Stimulated activated CD8-positive, alpha-beta memory T cell treated with anti-CD3 and anti-CD28 coated beads, Interleukin-15, amount 100 ng/mL, for 1 hour (primary cell): ENCODE measurements around the gene TMEM170B.

ENCODE experiments used
- DNase-seq: peaks from one replicate; pipeline ENCODE4 v3.0.0-alpha.2; 2020; ENCODE audit warnings: low read depth

TMEM170B gene

DNA sequence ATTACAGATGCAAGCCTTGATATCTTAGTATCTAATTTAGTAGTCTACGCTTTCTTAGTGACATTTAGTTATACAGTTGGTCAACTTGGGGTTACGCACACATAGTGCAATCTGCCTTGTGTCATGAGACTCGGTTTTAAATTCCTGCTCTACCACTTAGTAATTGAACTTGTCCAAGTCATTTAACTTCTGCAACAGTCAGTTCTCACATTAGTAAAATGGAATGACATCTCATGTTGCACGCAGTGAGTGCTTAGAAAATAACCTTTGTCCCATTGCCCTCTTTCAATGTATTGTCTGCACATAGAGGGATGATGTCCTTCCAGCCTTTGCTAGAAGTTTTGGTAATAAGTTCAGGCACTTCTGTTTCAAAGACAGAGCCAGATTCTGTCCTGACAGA, 48.6 kb downstream of the TMEM170B start:
- DNase-seq, result no peak

DNA sequence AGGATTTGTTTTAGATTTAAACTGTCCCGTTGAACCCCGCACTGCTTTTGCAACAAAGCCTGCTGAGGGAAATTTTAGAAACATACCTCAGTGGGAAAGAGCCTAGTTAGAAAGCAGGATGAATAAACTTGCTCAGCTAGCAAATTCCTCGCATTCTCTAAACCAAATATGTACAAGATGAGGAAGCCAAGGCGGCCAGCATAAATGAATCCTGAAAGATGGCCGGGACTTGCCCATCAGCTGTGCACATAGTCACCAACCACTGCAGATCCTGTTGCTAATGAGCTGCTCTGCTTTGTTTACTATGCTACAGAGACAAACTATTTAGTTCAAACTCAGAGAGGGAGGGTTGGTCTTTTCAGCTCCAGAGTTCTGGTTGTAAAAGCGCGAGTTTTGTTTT, 49.0 kb downstream of the TMEM170B start:
- no peak for DNase-seq

DNA sequence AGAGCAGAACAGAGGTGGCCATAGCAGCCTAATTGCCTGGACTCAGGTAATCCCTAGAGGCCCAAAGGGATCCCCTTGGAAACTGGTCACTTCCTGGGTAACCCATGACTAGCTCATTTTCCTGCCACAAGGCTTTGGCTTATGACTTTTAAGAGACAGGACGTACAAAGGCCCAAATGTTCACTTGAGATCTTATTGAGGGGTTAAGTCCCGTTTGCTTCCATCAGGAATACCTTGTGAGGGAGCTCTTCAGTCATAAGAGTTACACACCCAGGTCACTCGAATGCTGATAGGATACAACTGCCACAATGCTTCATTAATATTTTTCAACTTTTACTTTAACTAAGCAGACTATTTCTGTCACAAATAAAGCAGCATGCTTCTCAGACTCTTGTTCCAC, 51.7 kb downstream of the TMEM170B start:
- no peak for DNase-seq

DNA sequence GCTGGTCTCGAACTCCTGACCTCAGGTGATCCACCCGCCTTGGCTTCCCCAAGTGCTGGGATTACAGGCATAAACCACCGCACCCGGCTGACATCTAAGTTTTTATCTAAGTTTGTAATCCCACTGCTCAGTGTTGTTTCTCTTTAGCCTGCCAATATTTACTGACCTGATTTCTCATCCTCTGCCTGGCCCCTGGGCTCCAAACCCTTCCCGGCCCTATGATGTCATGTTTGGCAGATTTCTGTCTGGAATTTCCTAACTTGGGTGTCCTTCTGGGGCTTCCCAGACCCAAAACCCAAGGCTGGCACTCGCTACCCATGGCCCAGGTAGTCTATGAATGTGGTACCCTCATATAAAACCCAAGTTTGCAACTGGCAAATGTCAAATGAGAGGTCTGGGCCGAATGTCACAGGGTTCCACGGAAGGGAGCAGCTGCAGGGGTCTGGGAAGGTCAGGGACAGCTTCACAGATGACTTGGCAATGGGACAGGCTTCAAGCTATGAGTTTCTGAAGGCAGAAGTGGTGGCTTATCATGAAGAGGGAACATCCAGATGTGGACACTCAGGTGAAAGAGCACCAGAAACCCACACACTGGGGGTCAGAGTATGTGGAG, 54.9 kb downstream of the TMEM170B start:
- no peak for DNase-seq

DNA sequence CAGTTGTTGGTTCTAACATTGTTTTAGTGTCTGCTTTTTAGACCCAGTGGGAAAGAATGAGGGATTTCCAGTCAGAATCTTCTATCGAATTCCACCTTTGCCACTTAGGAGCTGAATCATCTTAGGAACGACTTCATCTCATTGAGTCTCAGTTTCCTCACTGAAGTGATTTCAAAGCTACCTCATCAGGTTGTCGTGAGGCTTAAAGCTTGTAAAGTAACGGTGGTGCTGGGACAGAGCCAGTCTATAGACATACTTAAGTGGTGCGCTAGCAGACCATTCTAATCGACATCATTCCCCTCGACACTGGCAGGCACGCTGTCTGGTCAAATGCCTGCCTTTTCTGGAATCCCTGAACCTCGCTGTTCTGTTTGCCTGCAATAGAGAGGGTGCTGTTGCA, 55.5 kb downstream of the TMEM170B start:
- no peak for DNase-seq

DNA sequence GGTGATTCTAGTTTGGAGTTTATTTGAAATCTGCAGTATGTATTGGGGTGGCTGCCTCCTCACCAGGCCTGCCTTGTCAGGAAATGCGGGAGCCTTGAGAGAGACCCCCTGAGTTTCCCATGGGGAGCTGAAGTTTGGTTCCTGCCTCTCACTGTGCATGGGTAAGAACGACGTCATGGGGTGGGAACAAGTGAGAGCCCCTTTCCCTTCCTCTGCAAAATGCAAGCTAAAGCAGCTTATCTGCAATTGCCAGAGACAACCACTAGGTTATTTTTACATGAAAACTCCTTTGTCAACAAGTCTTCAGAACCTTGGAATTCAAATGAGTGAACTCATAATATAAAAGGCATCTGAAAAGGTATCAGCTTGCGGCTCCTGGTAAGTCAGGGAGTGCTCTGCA, 58.4 kb downstream of the TMEM170B start:
- no peak for DNase-seq

DNA sequence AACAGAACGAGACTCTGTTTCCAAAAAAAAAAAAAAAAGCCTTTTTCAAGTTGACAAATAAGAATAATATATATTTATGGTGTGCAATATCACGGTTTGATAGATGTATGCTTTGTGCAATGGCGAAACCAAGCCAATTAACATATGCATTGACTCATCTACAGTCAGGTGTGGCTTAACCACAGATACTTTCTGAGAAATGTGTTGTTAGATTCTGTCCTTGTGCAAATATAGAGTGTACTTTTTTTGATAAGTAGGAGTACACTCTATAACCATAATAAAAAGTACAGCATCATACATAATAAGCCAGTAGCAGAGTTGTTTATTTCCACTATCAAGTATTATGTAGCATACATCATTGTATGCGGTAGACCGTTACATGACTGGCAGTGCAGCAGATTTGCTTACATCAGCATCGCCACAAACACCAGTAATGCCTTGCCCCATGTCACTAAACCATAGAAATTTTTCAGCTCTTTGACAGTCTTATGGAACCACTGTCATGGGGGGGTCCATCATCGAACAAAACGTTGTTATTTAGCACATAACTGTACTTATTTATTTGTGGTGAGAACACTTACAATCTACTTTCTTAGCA, 59.2 kb downstream of the TMEM170B start:
- no peak for DNase-seq

DNA sequence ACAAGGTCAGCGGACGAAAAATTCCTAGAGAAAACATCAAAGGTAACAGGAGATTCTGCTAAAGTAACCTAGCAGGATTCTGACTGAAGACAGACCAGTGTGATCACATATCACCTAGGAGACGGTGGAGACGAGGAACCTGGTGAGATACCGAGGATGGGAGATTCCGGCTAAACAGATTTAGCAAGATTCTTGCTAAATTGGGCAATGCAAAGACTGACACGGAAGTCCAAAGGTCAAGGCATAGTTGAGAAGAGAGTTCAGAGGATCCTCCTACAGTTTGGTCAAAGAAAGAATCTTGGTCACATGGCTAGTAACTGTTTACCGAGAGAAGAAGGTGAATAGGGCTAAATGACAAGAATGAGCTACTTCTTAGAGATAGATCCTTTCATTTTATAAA, 61.1 kb downstream of the TMEM170B start:
- DNase-seq, result no peak

DNA sequence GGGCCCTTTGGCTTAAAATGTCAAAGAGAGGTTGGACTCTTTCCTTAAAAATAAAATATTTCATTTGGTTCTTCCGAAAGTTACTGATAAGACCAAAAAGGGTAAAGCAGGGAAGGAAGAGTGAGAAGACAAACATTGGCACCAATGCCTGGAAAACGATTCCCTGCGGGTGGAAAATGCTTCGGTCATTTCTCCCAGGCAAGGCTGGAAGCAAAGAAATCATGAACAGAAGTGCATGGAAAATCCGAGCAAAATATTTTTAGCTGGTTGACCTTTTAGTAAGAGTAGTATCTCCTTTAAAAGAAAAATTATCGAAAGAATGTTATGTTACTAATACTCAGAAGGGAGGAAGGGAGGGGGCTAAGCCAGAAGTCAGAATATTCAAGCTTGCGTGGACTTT, 62.7 kb downstream of the TMEM170B start:
- DNase-seq, result no peak

DNA sequence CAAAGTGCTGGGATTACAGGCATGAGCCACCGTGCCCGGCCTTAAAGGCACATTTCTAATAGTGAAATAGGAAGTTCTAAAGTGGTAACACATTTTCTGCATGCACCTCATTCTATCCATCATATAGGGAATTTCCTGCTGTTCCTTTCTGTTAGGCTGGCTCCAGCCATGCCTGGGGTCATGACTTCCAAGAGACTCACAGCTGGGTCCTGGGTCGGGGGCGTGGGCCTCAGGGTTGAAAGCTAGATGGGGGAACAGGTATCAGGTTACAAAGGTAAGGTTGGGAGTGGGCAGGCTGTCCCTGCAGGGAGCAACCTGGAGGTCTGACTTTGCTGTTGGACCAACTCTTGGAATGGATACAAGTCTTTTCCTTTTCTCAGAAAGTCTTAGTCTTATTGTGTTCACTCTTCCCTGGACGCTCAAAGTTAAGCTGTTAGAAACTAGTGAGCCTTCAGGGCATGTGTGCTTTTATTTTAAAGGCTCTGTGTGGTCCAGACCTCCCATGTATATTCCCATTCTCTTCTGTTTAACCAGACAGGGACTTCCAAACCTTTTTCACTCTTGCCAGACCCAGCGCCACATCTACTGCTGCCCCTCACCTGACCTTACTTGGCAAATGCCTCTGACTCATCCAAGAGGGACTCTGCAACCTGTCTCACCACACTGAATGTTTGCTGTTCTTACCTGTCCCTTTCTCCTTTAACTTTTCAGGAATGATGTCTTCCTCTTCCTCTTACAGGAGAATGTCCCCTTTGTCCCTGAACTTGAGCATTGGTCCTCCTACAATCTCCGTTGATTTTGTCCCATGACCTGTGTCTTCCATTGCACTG, 64.4 kb downstream of the TMEM170B start:
- no peak for DNase-seq

DNA sequence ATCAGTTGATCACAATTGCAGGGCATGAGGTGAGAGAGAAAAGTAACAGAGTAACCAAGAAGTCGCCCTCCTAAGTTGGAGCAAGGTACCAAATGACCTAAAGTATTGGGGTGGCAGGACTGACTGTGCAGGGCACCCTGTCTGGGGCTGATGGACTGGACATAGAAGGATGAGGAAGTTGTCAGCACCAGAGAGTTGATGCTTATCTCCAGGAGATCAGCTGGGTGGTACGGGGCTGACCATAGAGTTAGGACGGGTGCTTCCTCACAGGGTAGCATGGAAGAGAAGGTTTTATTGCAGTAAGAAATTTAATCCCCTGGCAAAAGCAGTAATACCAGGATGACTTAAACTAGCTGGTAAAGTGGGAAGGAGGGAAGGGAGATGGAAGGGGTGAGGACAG, 66.7 kb downstream of the TMEM170B start:
- no peak for DNase-seq

DNA sequence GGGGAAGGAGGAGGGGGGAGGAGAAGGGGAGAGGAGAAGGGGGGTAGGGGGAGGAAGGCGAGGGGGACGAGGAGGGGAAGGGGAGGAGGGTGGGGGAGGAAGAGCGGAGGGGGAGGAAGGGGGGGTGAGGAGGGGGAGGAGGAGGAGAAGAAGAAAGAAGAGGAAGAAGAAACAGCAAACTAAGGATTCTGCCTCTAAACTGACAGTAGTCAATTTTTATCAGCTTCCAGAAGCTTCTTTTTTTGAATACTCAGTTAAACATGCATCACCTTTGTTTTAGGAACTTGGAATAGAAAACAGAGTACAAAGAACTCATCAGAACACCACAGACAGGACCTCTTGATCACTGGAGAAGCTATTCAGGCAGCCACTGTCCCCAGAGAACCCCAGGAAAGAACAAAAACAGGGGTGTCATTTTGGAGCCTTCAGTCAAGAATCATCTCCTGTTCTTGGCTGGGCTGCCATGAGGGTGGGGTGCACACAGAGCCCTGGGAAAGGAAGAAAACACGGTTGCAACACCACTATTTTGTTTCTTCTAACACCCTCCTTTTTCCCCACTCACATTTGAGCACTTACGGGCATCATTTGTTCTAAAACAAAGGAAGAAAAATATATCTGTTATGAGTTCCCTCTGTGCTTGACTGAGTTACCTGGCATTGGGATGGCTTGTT, 67.4 kb downstream of the TMEM170B start:
- DNase-seq, result no peak

DNA sequence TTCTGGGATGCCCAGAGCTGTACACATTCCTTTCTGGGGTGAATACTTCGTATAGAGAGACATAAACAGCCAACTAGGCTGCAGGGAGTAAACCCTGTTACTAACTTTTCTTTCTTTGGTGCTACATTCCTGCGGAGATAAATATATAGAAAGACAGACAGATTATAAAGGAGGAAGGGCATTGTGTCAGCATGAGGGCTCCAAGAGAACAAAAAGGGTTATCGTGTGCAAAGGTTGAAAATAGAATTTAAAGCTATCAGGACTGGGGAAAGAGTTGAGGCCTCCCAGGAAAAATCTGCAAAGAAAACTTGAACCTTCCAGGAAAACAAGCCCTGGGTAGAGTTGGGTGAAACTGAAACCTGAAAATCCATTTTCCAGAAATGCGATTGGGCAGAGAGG, 68.0 kb downstream of the TMEM170B start:
- no peak for DNase-seq

DNA sequence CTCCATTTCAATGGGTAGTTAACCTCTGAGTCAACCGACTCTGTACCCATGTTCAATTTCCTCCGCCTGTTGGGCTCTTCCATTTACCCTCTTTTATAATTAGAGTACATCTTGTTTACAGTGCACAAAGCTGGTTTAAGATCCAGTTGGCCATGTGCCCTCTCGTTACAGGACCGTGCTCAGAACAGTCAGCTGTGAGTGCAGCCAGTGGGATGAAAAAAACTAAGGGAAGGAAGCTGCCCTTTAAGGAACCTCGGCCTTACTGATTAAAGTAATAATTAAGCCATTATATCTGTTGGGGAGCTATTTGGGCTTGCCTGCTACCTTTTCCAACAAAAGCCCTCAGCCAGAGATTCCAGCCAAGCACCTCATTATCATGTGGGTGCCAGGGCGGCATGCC, 68.8 kb downstream of the TMEM170B start:
- DNase-seq, result no peak

DNA sequence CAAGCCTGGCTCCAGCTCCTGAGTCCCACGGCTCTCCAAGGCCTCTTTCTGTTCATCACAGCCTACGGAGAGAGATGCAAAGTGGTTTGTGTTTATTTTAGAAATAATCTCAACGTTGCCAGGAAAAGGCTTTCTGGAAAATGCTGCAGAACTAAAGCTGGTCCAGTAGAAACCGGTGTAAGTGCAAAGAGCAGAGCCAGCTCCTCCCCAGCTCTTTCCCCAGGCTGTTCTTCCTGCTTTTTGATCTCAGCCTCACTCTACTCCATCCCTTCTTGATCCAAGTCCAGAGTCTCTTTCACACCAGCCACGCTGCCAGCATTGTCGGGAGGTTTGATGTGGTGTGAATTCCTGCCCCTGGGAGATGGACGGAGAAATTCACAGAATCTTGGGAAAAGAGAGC, 69.8 kb downstream of the TMEM170B start:
- no peak for DNase-seq

DNA sequence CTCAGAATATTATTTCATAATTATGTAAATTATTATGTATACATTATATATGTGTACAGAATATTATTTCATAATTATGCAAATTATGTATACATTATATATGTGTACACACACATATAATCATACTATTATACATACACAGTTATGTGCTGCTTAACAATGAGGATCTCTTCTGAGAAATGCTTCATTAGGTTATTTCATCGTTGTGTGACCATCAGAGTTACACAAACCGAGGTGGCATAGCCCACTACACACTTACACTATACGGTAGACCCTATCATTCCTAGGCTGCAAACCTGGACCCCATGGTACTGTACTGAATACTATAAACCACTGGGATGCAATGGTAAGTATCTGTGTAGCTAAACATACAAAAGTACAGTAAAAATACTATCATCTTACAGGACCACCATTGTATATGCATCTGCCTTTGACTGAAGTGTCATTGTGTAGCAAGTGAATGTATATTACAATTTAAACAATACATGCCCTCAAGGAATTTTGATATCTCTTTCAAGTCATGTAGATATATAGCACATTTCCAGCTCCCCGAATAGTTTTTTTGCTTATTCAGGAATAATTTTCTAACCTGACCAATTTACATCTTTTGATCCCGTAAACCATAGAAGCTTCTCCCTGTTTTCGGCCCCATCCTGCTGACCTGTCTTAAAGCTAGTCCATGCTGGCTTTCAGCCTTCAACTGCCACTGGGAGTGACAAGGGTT, 71.2 kb downstream of the TMEM170B start:
- DNase-seq, result no peak

DNA sequence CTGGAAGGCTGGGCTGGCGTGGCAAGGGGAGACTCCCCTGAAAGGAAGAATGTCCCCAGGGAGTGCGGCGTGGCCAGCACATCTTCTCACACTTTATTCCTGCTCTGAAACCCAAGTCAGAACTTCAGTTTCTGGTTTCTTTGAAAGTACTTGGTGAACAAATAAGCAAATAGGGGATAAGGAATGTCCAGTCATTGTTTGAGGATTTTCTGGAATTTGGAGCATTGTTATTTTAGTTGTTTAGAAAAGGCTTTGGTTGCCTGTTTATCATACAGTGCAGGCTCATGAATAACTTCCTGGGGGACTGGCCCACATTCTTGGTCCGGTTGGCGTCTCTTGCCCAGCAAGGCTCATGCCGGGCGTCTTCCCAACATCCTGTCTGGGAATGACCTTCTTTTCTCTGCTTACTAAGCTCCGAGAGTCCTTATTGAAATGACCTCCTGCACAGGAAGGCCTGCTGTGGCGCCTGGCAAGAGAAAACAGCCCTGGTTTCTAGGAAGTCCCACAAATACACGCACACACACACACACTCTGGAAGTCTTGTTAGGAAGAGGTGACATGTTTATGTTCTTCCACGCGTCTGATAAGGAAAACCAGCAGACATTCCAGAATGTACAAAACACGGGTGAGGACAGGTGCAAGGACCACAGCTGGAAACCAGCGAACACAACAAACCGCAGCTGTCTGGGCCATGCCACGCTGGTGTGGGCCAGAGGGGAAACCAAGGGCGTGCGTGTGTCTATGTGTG, 71.9 kb downstream of the TMEM170B start:
- no peak for DNase-seq

DNA sequence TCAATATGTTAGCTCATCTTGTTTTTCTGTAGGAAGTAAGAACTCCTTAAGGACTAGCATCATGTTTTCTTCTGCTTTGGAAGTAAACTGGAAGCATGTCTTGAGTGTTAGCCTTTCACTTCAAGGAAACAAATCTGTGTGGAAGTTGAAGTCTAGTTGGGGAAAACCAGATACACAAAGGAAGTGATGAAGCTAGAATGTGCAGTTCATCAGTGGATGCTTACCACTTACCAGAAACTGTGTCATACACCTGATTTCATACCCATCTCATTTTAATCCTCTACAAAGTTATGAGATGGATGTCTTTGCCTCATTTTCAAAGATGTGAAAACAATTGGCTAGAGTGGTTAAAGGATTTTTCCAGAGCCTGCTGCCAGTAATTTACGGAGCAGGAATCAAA, 75.8 kb downstream of the TMEM170B start:
- no peak for DNase-seq

DNA sequence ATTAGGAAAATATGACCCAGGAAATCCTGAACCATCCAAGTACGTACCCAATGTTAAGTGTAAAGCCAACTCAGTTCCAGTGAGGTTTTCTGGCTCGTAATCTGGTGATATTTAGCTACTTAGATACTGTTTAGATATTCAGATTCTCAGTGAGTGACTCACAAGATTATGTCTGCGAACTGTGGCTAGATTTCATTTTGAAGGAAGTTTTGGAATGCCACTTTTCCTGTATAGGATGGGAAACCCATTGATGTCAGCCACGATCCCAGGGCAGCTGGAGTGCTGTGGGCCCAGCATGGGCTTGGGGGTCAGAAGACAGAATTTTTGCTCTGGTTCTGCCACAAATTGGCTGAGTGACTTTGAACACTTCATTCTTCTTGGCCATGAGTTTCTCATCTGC, 76.3 kb downstream of the TMEM170B start:
- DNase-seq, result no peak

DNA sequence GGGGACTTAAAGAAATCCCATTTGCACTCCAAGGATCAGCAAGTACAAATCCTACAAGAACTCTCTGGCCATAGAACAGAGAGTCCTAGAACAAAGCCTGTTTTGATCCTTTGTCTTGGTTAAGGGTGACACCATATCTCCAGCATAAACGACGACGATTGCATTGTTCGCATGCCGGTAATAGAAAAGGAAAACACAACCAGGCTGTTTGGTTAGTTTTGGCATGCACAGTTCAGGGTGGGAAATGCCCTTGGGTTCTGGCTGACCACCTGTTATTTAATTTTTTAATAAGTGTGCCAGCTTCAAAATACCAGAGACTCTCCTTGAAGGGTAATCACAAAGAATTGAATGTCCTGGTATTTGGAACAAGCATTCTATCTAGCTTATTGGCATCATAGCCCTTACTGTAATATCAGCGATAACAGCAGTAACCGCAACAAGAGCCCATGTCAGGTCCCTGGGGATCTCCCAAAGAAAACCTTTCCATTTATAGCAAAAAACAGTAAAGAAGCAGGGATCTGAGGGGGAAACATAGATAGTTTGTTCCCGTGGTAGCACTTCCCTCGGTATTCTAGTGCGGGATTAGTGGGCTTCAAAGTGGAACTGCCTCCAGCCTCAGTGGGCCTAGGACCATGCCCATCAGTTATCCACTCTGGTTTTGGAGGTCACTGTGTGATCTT, 77.1 kb downstream of the TMEM170B start:
- DNase-seq, result no peak

DNA sequence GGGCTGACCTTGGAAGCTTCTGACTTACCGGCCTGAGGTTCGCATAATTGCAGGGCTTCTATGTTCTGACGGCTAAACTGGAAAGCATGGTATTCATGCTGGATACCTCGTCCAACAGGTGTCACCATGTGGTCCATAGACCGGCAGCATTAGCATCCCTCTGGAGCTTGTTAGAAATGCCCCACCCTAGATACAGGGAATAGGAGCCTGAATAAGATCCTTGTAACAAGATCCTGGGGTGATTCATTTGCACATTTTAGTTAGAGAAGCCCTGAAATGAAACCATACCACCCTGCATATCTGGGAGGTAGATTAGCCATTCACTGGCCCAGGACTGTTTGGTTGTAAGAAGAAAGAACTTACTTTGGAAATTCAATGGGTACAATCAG, 77.7 kb downstream of the TMEM170B start:
- DNase-seq, result no peak
